Measurements from ENCODE around the gene NAP1L4.

DNA sequence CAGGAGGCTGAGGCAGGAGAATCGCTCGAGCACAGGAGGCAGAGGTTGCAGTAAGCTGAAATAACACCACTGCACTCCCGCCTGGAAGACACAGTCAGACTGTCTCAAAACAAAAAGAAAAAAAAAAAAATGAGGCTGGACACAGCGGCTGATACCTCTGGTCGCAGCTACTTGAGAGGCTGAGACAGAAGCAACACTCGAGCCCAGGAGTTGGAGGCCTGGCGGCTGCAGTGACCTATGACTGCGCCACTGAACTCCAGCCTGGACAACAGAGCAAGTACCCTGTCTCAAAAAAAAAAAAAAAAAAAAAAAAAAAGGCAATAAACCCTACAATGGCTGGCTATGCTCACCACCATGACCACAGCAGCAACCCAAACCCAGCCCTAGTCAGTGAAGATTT, 11.0 kb downstream of the NAP1L4 start:
- TF ChIP-seq ZNF274 (IDR thresholded peaks at IDR 0.05; ENCODE audit: low read depth, low read length) (no peak), YY1 (IDR thresholded peaks at IDR 0.05; ENCODE audit: insufficient read depth, insufficient read length) (no peak), SUZ12 (IDR thresholded peaks at IDR 0.05; ENCODE audit: extremely low read depth, insufficient read depth, insufficient read length) (no peak)
